NCI-H1694 (cell line): ENCODE measurements around the gene CNOT2.

Source experiments
- DNase-seq: peaks from one replicate; lab custom pipeline; 2025; lab: John Stamatoyannopoulos, UW

The CNOT2 gene, protein sequence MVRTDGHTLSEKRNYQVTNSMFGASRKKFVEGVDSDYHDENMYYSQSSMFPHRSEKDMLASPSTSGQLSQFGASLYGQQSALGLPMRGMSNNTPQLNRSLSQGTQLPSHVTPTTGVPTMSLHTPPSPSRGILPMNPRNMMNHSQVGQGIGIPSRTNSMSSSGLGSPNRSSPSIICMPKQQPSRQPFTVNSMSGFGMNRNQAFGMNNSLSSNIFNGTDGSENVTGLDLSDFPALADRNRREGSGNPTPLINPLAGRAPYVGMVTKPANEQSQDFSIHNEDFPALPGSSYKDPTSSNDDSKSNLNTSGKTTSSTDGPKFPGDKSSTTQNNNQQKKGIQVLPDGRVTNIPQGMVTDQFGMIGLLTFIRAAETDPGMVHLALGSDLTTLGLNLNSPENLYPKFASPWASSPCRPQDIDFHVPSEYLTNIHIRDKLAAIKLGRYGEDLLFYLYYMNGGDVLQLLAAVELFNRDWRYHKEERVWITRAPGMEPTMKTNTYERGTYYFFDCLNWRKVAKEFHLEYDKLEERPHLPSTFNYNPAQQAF

DNA sequence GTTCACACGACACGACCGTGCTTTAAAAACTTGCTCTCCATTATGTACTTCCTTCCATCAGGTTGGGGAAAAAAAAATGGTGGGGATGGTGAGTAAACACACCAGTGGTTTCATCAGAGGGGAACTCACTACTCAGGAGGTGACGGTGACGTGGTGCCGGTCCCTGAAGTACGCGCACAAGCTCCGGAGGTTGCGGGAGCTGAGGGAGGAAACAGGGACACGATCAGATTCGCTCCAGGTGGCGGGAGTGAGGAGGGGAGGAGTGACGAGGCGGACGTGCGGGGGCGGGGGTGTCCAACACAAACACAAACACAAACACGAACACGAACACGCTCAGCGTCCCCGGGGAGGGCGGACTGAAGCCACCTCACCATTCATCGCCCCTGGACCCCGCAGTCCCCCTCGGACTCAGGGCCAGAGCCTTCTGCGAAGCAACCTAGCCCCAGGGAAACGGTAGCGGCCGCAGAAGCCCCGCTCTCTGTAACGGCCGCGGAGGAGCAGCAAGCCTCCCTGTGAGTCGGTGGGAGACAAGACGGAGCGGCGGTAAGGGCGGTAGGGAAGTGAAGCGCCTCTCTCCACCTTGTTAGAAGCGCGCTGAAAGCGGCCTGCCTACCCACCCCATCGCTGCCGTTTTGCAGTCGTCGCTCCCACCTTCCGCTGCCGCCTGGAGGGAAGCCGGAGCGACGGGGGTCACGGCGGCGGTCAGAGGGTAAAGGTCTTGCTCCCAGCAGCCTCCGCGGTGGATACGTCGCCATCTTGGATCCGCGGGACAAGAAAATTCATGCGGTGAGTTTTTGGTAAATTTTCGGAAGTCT lies at the start of gene CNOT2:
TSS of gene CNOT2 (plus strand) at position 739 of the 815 bp plus-strand sequence. CDS start 34,794 bp downstream, outside the sequence.
- DNase-seq = peak; percentile 82

- no peak for DNase-seq
Observed at GRCh38 chr12:70194076-70194475, 49.2 kb upstream of the CNOT2 start.

DNA sequence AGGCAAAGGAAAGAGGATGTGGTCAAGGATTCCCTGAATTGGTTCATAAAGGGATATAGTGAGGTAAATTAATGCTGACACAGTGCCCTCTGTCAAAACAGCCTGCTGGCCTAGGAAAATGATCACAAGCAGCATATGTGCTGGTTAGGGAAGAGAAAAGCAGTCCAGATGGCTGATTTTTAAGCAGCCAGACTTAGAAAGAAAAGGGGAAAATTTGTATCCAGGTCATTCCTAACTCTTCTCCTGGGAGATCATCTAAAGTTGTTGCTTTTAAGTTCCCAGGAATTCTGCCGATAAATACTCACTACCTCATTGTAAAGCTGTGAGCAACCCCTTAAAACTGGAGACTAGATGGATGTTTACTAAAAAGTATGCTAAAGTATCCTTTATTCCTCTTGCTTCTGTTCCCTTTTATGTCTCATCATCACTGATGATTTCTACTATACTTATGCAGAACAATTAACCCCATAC lies 46.4 kb upstream of the CNOT2 start:
- peak; percentile 85 for DNase-seq

GRCh38 chr12:70197345-70197744 lies 45.9 kb upstream of the CNOT2 start:
- peak; percentile 51 for DNase-seq

DNA sequence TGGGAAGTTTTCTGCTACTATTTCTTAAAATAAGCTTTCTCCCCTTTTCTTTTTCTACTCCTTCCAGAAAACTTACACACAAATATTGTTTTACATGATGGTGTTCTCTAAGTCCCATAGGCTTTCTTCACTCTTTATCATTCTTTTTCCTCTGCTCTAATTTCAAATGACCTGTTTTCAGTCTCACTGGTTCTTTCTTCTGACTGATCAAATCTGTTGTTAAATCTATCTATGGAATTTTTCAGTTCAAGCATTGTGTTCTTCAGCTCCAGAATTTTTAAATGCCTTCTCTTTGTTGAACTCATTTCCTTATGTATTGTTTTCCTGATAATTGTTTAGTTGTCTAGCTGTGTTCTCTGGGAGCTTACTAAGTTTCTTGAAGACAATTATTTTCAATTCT lies 29.5 kb upstream of the CNOT2 start:
- no peak for DNase-seq

DNA sequence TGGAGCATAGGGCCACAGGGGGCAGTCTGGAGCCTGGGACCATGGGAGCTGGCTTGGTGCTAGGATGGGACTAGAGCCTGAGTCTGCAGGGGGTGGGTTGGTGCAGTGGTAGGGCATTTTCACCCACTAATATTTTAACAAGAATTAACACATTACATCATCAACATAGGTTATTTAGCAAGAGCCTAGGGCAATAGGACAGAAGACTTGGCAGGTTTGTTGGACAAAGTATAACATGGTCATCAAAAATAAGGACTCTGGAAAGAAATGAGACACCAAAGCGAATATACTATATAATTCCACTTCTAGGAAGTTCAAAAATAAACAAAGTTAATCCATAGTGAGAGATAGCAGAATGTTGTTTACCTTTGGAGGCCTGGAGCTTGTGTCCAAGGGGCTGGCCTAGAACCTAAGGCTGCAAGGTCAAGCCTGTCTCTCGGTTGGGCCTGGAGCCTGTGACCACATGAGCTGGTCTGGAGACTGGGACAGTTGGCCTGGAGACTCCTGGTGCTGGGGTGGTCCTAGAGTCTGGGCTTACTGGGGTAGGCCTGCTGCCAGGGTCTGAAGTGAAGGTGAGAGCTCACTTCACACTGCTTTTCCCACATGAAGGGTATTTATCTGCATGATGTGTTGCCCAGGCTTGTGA lies 28.1 kb upstream of the CNOT2 start:
- no peak for DNase-seq

DNA sequence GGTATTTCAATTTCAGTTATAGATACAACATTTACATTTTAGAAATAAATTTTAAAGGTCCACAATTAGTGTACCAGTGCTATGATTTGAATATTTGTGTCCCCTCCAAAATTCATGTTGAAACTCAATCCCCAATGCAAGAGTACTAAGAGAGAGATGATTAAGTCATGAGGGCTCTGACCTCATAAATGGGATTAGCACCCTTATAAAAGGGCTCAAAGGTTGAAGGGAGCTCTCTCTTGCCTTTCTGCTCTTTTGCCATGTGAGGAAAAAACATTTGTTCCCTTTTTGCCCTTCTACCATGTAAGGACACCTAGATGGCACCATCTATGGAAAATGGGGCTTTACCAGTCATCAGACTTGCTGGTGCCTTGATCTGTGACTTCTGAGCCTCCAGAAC lies 25.8 kb upstream of the CNOT2 start:
- no peak for DNase-seq

GRCh38 chr12:70221626-70222025 lies 21.6 kb upstream of the CNOT2 start:
- DNase-seq = no peak

GRCh38 chr12:70227911-70228310 lies 15.3 kb upstream of the CNOT2 start:
- DNase-seq = no peak

- no peak for DNase-seq
Observed at GRCh38 chr12:70230934-70231606, 12.2 kb upstream of the CNOT2 start.

GRCh38 chr12:70236990-70237389 lies 6.2 kb upstream of the CNOT2 start:
- DNase-seq = no peak

DNA sequence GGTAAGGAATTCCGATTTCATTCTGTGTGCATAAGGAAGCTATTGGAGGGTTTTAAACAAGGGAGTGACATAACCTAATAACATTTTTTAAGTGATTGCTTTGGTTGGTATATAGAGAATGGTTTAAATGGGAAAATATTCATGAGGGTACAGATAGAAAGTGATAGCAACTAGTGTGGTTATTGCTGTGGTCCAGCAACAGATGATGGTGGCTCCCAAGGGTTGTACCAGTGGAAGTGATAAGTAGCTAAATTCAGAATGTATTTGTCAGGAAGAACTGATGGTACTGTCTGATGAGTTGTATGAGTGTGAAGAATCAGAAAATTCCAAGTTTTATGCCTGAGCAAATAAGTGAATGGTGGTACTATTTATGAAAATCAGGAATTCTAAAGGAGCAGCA lies 2.6 kb upstream of the CNOT2 start:
- no peak for DNase-seq

- no peak for DNase-seq
Observed at GRCh38 chr12:70241845-70242244, 1.4 kb upstream of the CNOT2 start.

DNA sequence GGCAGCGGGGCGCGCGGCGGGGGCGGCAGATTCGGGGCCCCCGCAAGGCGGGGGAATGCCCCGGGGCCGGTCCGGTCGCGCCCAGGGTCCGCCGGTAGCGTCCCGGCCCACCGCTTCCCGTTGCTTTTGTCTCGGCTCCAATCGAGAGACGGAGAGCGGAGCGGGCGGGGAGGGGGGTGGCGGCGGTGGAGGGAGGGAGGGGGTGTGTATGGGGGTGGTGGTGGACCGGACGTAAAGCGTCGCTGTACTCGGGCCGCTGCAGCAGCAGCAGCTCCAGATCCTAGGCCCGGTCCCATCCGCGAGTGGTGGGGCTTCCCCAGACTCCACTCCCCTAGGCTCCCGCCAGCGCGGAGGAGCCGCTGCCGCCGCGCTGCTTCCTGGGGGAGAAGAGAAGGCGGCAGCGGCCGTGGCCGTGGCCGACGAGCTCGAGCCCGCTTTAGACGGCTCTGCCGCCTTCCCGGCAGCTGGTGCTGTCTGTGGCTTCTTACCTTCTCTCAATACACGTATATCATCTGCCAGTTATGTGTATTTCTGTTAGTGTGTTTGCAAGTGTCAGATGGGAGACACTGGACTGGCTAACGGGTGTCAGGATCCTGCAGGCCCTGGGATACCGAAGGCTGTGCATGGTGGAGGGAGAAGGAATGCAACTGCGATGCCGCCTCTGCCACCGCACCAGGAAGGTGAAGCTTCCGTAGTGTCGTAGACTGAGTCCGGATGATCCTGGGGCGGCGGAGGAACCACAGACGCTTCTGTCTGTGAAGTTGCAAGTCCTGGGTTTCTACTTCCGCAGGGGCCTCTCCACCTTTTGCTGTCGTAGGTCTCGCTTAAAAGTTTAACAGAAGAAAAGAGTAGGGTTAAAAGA lies 508 bp downstream of the CNOT2 start:
- peak; percentile 21 for DNase-seq

GRCh38 chr12:70244409-70244808 lies 1.2 kb downstream of the CNOT2 start:
- no peak for DNase-seq

GRCh38 chr12:70245458-70245857 lies 2.2 kb downstream of the CNOT2 start:
- no peak for DNase-seq

DNA sequence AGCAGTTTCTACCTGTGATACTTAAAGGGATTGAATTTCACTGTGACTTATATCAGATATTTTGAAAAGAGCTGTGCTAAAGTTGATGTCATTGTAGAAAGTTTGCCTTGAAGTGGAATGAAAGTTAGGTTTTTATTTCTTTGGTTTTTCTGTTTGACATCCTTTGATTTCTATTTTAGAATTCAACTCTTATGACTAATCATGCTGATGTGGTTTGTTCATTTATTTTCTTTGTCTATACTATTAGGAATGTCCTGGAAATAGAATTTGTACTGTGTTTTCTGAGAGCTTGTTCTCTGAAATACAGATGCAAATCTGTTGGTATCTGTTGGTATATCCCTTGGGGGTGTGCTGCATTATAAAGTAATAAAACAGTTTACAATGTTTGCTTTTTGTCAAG lies 3.3 kb downstream of the CNOT2 start:
- no peak for DNase-seq

- no peak for DNase-seq
Observed at GRCh38 chr12:70247653-70248199, 4.5 kb downstream of the CNOT2 start.

- DNase-seq = no peak
Observed at GRCh38 chr12:70248876-70249275, 5.6 kb downstream of the CNOT2 start.

DNA sequence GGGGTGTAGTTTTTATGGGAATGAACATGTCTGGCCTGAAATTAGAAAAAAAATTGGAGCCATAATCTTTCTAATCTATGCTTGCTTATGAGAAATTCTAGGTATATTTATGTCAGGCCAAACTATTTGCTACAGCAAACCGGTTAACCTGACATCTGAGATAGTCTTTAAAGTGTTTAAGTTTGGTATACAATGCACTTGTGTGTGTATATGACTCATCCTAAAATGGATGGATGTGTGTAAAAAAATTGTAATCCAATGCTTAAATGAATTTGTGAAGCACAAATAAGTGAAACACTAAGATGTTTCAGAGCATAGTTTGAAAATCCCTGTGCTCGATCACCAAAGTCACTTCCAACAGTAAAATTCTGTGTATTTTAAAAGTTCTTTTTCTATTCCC lies 6.7 kb downstream of the CNOT2 start:
- DNase-seq = no peak
